UCSD-AML1 (cell line): Measurements from ENCODE around the gene PUSL1.

ENCODE experiments used
- DNase-seq: peaks from one replicate; lab custom pipeline; 2025; ENCODE audit not compliant: unreplicated experiment; lab: John Stamatoyannopoulos, UW

PUSL1 gene, protein sequence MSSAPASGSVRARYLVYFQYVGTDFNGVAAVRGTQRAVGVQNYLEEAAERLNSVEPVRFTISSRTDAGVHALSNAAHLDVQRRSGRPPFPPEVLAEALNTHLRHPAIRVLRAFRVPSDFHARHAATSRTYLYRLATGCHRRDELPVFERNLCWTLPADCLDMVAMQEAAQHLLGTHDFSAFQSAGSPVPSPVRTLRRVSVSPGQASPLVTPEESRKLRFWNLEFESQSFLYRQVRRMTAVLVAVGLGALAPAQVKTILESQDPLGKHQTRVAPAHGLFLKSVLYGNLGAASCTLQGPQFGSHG

DNA sequence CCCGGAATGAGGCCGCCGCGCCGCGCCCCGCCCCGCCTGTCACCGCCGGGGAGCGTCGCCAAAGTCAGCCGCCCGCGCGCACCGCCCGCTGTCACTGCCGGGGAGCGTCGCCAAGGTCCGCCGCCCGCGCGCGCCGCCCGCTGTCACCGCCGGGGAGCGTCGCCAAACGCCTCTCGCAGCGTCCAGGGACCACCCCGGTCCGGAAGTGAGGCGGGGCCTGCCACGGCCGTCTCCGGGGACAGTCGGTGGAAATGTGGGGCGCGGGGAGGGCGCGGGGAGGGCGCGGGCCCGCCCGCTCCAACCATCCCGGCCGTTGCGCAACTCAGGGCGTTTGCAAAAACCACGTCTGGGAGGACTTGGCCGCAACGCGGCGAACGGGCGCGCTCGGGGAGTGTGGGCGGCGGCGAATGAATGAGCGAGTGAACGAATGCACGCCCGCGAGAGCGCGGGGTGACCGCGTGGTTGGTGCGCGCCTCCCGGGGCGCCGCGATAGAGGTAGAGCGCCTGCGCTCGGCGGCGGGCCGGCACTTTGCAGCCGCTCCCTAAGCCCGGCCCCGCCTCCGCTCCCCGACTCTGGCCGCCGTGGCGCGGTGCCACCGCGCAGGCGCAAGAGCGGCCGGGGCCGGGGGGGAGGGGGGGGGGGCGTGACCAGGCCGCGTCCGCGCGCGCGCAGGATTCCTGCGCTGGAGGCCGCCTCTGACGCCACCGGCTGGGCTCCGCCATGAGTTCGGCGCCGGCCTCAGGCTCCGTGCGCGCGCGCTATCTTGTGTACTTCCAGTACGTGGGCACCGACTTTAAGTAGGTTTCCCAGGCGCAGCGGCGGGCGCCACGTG lies at the start of gene PUSL1, which contains the start of gene ACAP3:
Gene PUSL1 (plus strand): TSS at position 675 of the 833 bp plus-strand sequence. CDS start 47 bp downstream, at position 722.
Gene ACAP3 (minus strand): TSS at position 8 of the 833 bp plus-strand sequence. CDS start 115 bp downstream, outside the sequence.
- DNase-seq, result peak; percentile 93

DNA sequence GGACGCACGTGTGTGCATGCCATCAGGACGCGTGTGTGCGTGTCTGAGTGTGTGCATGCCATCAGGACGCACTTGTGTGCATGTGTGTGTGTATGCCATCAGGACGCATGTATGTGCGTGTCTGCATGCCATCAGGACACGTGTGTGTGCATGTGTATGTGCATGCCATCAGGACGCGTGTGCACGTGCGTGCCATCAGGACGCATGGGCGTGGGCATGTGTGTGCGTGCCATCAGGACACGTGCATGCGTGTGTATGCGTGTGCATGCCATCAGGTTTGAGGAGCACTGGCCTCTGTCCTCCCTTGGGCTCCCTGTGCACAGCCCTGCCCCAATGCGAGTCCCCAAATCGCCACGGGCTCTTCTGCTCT lies 49.3 kb upstream of the PUSL1 start:
- no peak for DNase-seq

DNA sequence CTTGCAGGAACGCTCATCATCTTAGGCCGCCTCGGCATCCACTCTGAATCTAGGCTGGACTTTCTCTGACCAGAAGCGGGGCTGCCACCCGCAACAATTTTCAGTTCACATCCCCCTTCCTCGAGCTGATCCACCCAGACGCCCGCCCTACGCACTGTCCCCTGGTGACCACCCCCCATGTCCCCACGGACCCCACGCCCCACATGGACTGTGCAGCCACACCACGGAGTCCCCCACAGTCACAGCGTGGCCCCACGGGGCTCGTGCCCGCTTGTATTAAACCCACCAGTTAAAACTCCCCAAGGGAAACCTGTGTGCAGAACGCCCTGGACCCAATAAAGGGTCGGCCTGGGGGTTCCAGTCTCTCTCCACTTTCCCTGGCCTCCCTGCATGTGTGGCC lies 48.9 kb upstream of the PUSL1 start:
- no peak for DNase-seq

DNA sequence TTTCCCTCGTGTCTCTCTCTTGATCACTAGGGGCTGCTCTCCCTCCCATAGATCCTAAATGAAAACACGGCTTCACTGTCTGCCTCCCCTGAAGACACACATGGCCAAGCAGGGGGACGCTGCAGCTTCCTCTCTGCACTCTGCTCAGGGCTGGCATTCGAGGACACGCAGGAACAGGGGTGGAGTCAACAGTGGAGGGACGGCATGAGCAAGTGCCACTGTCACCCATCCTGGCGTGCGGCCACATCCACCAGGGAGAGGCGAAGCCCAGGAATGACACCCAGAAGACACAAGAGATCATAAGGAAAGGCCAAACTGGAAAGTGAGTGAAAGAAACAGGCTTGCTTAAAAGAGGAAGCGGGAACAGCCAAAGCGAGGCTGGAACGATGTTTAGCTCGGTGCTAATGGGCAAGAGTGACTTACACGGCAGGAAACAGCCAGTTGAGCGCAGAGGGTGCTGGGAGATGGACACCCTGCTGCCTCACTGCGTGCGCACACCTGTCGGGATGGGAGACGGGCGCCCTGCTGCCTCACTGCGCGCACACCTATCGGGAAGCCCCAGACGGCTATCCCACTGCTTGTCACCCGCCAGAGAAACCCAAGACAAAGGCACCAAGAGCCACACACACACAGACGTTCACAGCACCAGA lies 48.3 kb upstream of the PUSL1 start:
- DNase-seq, result no peak

DNA sequence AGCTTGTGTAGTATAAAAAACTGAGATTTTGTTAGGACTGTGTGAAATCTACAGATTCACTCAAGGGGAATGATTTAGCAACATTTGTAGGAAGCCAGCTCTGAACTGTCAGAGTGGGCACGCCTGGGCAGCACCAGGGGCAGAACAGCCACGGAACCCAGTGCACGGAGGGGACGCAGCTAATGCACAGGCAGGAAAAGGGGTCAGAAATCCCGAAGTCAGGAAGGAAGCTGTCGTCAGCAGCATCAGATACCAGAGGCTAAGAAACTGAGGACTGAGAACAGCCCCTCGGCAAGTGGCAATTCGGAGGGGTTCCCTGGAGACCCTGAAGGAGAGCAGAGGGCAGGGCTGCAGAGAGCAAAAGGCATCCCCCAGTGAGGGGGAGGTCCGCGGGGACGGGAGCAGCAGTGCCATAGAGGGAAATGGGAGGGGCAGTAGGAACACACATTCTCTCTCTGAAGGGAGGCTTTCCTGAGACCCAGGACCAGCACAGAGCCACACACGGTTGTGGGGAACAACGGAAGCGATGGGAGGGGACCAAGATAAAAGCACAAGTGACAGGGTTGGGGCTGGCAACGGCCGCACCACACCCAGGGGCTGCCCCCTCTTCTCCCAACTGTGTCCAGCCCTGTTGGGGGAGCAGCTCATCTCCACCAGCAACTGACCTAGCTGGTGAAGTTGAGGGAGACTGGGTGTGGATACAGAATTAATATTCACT lies 47.4 kb upstream of the PUSL1 start:
- no peak for DNase-seq

DNA sequence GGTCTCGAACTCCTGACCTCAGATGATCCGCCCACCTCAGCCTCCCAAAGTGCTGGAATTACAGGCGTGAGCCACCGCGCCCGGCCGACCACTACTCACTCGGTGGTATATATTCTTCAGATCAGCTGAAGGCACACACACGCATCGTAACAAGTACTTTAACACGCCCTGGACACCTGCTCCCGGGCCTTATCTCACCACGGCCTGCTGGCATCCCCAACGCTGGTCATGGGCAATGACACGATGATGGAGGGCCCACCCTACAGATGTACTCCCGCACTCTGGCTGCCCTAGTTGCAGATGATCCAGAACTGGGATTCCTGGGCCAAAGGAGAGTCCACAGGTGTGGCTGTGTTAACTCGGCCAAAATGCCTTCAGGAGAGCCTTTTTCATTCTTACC lies 46.3 kb upstream of the PUSL1 start:
- DNase-seq, result no peak

DNA sequence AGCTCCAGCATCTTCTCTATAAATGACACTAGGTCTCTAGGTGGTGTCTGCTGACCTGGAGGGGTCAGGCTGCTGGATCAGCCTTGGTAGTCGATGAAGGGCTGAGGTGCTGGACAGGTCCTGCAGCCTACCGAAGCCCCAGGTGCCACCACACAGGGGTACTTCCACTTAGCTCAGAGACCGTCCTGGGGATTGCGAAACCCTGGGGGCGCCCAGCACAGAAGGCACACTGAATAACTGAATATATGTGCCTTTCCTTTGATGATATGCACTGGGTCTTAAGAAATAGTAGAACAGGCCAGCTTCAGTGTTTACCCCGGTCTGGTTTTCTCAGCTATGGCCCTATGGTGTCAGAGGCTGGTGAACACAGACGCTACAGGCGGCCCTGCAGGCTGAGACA lies 45.6 kb upstream of the PUSL1 start:
- DNase-seq, result no peak

DNA sequence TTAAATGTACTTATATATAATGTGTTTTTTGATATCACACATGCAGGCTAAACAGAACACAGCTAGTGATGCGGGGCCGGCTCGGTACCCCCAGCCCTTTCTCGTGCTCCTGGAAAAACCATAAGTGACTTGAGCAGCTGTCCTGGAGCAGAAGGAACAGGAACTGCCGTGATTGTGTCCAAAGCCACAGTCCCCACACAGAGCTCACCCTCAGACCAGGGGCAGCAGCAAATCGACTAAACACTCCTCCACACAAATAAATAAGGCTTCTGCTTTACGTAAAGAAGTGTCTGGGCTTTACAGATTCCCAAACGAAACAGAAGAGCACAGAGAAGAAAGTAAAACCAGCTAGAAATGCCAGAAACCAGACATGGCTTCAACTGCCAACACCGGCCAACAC lies 44.4 kb upstream of the PUSL1 start:
- DNase-seq, result no peak

DNA sequence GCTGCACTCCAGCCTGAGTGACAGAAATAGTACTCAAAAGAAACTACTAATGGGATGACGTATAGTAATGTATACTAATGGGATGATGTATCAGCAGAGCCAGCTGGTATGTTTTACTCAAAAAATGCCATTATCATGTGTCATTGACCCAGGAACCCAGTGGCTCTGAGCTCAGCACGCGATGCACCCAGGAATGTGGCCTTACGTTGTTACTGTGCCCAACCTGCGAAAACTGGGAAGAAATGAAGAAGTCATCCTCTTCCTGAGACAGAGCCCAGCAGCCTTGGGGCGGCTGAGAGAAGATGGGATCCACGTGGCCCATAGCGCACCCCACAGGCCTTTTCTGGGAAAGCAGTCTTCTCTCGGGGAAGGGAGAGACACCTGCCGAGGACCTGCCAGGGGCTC lies 43.5 kb upstream of the PUSL1 start:
- DNase-seq, result peak; percentile 19

DNA sequence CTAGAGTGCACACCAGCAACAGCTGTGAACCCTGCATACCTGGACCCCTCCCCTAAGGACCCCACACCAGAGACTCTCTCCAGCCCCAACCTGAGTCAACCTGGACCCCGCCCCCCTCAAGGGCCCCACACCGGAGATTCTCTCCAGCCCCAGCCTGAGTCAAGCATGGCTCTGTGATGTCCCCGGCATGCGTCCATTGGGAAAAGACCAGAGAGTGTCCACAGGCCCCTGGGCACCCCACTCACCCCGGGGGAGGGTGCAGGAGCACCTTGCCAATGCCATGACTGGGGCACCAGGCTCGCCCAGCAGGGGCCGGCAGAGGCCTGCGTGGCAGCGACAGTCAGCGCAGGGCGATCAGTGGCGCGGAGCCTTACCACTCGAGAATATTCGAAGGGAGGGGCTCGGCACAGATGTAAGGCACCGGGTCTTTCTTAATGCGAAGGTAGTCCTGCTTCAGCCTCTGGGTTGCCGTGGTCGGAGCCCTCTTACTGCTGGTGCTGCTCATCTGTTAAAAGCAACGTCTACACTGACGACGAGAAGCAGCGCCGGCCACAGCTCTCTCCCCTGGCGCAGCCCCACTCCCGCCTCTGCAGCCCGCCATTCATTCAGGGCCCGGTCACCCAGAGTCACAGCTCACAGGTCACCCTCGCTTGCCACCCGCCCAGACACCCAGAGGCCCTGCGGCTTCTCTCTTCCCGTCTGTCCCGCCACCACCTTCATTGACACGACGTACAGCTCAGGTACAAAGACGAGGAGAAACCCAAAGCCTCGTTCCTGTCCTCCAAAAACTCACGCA lies 40.7 kb upstream of the PUSL1 start:
- no peak for DNase-seq

DNA sequence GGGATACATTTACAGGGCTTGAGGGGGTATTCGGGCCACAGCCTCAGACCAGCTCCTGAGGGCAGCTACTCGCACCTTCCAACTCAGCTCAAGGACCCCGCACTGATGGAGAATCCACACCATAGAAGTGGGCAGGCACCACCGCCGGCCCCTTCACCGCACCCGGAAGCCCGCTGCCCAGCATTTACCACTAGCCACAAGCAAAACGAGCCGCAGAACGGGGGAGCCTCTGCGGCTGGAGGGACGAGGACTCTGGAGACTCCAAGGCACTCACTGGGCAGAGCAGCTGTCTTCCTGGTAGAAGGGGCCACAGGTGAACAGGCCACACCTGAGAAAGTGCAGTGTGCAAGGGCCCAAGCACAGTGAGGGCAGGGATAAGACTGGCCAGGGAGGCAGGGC lies 40.1 kb upstream of the PUSL1 start:
- DNase-seq, result no peak

DNA sequence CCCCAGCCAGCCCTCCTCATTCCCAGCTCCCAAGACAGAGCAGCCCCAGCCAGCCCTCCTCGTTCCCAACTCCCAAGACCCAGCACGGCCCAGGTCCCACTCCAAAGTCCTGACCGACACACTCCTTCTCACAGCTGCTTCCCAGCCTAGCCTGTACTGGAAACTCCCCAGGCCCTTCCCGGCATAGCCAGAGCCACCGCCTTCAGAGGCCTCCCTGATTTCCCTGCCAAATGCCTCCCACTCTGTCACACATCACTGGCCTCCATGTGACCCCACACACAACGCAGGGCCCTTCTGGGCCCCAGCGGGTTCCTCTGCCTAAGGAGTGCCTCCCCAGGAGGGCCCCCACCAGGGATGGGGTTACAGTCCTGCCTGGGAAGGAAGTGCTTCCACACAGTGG lies 37.6 kb upstream of the PUSL1 start:
- no peak for DNase-seq

DNA sequence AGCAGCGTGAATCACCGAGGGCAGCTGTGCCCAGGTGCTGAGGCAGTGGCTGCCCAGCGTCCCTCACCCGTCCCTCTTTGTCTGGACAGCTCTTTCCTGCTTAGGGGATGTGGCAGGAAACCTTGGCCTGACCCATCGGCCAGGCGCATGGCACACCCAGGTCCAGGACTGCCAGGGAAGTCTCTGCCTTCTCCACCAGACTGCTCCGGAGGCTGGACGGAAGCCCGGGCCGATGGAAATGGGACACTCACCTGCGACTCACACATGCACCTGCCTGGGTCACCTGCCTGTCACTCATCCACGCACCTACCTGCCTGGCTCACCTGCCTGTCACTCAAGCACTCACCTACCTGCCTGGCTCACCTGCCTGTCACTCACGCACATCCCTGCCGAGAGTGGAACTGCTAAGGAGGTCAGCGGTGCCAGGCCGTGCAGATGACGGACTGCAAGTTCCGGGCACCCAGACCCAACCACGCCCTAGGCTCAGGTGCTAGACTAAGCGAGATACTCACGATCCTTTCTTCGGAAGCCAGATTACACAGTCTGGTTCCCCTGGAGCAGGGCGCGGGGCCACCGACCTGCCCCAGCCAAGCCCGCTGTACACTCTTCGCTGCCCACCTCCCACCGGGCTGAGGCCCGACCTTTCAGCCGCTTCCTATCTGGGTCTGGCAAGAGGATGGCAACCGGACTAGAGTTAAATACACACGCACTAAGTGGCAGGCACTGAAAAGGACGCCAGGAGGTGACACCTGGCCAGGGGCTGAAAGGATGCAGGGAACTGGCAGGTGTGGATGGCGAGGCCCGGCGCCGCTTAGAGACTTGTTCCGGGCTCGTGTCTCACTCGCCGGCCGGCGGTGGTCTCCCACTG lies 35.8 kb upstream of the PUSL1 start:
- no peak for DNase-seq

DNA sequence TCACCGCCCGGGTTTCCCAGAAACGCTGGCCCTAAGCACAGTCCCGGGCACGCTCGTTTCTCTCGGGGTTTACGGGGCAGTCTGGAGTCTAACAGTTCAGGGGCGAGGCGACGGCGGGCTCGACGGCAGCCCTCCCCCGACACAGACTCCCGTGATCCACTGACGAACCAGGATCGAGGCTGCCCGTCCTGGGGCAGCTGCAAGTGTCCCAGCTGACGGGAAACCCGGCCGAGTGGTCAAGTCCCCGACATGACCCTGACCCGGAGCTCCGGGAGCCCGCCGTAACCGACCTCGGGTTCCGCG lies 35.2 kb upstream of the PUSL1 start:
- no peak for DNase-seq

DNA sequence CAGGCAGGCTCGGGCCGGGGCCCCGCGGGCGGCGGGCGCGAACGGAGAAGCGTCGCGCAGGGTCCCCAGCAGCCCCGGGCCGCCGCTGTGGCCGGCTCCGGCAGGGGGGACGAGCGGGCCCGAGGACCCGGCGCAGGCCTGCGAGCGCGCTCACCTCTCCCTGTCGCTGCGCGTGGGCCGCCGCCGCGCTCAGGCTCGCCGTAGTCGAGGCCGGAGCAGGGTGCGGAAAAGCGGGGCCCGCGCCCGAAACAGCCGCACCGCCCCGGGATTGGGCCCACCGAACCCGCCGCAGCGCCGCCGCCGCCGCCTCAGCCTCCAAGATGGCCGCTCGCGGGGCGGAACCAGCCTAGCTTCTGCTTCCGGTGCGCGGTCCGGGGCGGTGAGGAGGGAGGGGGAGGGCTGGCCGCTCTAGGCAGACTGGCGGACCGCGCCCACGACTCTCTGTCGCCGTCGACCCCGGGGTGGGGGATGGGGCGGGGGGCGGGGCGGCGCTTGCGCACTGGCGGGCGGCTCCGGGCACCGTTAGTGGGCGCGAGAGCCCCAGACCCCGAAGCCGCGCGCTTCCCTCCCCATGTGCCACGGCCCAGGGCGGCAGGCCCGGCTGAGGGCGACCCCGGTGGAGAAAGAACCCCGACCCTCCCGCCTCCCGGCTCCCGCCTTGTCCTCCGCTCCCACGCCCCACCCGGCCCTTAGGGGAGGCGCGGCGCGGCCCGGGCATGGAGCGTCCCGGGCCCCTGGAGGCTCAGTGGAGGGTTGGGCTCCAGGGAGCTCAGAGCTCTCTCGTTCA lies 34.7 kb upstream of the PUSL1 start, which contains the start of gene UBE2J2:
Gene UBE2J2 (minus strand): TSS at position 343 of the 787 bp plus-strand sequence. CDS start 5,862 bp downstream, outside the sequence.
- DNase-seq, result peak; percentile 89

DNA sequence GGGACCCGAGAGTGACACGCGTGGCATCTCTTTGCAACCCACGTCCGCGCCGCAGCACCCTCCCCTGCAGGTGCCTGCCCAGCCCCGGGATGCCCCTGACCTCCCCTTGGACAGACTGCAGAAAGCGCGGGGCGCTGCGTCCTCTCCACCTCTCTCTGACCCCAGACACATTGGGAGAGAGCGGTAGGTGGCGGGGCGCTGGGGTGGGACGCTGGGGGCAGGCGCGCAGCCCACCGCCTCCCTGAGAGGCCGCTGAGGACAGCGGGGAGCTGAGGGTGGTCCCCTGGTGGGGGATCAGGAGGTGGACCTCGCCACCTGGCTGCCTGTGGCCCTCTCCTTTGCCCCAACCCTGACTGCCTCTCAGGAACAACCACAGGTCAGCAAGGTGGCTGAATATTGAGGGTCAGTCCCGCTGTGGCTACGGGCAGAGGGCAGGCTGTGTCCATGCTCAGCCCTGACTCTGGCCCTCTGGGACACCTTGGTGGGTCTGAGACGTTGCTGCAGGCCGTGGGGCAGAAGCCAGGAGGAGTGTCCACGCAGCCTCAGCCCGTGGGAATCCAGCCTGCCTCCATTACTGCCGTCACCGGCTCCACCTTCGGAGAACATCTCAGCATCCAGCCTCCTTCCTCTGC lies 34.0 kb upstream of the PUSL1 start:
- no peak for DNase-seq

DNA sequence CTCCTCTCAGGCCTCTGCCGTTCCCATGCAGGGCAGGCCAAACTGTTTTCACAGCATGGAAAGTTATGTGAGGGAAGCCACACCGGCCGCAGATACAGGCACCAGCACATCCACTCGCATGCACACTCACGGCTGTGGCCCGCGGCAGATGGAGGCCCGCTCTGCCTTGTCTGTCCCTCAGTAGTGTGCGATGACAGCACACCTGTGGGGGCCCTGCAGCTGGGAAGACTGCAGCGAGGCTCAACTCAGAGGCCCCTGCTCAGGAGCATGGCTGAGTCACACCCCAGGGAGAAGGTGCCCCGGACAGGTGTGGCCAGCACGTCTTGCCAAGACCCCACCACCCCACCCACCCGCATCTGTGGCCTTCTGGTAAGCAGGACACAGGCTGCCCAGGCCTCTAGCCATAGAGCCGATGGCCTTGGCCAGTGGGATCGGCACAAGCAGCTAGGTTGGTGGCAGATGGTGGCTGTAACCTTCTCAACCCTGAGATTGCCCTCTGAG lies 33.4 kb upstream of the PUSL1 start:
- no peak for DNase-seq

DNA sequence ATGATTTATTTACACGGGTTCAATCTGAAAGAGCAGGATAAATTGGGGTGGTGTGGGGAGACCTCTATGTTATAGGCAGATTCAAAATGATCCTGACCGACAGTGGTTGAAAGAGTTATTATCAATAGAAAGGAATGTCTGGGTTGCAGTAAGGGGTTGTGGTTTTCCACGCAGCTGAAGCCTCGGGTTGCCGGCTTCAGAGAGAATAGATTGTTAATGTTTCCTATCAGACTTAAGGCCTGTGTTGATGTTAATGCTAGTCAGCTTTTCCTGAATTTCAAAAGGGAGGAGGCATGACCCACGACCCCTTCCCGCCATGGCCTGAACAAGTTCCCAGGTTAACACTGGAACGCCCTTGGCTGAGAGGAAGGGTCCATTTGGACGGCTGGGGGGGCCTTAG lies 32.6 kb upstream of the PUSL1 start:
- no peak for DNase-seq
